ENCODE data around the gene NISCH.

Gene NISCH

DNA sequence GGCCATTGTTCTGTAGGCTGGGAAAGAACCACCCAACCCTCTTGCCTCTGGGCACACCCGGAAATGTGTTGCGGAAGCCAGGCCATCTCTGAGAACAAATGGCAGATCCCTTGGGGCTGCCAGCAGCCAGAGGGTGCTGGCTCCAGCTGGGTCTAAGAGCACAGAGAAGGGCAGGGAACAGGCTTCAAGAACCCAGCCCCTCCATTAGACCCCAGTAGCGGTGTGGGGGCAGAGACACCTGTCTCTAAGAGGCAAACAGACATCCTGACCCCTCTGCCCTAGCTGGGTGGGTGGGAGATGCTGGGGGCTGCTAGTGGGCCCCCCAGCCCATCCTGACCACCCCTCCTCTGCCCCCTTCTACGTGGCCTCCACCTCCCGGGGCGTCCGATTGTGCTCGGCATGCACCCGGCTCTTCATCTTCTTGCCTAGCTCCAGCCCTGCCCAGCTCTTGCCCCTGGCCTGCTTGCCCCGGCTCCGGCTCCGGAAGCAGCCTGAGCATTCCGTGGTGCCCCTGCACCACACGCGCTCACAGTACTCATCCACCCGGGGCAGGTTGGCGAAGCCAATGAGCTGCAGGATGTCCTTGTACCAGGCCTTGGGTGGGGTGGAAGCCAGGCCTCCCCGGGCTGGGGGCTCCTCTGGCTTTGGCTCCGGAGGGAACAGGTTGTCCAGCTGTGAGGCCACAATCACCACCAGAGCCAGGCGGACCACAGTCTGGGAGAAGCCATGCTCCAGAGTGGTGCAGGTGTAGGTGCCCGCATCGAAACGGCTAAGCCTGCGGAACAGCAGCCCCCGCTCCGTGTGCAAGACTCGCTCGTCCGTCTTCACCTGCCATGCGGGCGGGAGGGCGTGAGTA is 19.9 kb upstream of the NISCH start:
- DNase-seq (ENCODE audit: low read depth) = no peak

DNA sequence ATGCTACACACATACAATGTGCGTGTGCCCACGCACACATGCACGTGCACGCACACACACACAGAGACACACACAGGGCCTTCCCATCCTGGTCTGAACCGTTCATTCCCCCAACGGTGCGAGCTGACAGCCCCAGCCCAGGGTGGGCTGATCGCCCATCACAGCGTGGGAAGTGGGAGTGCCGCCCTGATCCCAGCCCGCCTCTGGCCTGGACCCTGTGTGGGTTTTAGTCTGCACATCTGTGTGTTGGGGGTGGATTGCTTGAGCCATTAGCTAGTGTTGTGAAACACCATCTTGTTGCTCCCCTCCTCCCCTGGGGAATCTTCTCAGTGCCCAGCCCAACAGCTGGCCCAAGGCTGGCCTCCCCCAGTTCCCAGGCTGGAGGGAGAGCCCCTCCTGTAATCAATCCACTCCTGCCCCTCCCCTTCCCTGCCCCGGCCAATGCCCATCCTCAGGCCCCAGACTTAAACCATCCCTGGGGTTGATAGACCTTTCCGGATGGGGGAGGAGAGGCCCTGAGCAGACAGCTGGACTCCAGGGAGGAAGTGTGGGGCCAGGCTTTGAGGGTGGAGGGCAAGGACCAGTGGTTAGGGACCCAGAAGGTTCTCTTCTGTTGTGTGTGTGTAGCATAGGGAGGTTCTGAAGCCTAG is 18.8 kb upstream of the NISCH start:
- no peak for DNase-seq (ENCODE audit: low read depth)

- no peak for DNase-seq (ENCODE audit: low read depth)
These were observed 17.9 kb upstream of the NISCH start for GRCh38 chr3:52437326-52438103.

DNA sequence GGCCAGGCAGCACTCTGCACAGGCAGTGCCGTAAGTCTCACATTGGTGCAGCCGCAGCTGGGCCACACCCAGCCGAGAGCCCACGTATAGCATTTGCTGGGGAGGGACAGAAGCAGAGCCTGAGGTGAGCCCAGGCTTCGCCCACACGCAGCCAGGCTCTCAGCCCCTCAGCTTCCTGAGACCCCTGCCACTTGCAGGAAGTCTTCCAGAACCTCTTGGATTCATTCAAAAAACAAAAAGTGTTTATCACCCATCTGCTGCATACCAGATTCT is 17.4 kb upstream of the NISCH start:
- no peak for DNase-seq (ENCODE audit: low read depth)

GRCh38 chr3:52438579-52439425 is 16.6 kb upstream of the NISCH start:
- DNase-seq (ENCODE audit: low read depth) = no peak

DNA sequence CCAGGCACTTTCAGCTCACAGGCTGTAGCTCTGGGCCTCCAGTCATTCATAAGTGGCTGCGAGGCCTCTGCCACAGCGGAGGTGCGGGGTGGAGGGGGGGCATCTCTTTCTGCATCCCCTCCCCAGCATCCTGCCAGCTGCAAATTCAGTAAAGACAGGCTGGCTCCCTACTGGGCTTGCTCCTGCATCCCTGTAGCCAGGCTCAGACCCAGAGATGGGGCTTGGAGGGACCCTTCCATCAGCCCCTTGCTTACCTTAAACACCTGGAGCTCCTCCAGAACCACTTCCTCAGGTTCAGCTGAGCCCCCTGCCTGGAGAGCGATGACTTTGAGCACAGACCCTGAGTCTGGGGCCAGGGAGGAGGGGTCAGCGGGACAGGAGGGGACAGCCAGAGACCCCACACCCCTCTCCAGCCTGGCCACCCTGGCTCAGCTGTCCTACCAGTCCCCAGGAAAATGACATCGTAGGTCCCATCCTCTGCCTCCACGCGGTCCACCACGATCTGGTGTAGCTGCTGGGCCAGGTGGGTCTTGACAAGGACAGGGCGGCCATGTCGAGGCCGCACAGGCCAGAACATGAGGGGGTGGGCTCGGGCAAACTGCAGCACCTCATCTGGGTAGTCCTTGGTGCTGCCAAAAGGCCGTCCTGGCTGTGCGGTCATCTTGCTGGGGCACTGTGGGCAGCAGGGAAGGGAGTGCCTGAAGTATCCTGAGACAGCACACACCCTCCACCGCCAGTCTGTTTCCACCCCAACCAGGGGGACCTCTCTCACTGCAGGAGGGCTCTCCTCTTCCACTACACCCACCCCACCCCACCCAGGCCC is 15.8 kb upstream of the NISCH start:
- DNase-seq (ENCODE audit: low read depth) = no peak

GRCh38 chr3:52440249-52440551 is 15.2 kb upstream of the NISCH start:
- DNase-seq (ENCODE audit: low read depth) = no peak

GRCh38 chr3:52440671-52441070 is 14.7 kb upstream of the NISCH start:
- DNase-seq (ENCODE audit: low read depth) = no peak

GRCh38 chr3:52441091-52441771 is 14.2 kb upstream of the NISCH start:
- DNase-seq (ENCODE audit: low read depth) = no peak

DNA sequence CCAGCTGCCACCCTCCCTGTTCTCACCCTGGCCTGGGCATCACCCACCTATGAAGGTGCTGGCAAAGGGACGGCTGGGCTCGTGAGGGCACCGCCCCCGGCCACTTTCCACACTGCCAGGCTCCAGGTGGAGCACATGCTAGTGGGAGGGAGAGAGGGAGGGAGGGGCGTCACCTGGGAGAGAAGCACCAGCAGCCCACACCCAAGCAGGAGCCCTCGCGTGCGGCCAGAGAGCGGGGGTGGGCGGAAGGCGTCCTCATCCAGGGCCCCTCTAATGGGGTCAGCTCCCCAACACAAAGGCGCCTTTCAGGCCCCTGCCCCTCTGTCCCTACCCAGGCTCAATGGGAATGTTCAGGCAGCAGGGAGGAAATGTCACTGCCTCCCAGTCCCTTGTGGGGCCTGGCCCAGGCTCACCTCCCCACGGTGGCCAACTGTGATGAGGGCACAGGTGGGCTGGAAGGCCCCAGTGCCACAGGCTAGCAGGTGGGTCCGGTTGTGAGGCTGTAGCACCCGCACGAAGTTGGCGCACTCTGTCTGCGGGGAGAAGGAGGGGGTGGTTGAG is 13.6 kb upstream of the NISCH start:
- DNase-seq (ENCODE audit: low read depth) = no peak

DNA sequence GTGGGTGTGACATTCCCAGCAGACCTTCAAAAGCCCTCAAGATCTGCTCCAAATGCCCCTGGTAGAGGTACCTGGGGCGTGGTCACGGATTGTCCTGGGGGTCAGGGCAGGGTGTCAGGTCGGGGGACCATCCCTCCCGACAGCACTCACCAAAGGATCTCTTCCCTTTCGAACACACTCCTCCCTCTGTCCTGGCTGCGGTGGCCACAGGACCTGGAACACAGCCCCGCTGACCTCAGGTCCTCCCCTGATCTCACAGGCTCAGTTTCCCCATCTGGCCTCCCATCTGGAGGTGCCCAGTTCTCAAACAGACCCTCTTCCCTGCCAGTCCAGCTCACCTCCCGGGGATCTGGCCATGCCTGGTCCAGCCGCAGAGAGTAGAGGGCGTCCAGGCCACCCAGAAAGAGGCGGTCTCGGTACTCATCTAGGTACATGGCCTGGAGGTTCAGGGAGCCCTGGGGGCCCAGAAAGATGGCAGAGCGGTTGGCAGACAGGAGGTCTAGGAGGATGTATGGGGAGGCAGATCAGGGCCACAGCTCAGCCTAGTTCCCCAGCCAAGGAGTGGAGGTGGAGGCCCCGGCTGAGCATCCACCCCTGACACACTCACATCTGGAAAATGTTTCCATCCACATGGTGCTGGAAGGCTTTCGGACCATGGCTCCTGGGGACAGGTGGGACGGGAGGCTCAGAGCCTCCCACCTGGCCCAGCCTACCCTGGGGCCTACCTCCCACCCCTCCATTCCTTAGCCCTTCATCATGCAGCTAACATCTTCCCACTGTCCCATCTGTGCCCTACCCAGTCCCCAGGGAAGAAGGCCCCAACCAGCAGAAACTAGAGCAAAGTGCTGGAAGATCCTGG is 12.8 kb upstream of the NISCH start:
- no peak for DNase-seq (ENCODE audit: low read depth)

GRCh38 chr3:52443268-52443610 is 12.2 kb upstream of the NISCH start:
- no peak for DNase-seq (ENCODE audit: low read depth)

DNA sequence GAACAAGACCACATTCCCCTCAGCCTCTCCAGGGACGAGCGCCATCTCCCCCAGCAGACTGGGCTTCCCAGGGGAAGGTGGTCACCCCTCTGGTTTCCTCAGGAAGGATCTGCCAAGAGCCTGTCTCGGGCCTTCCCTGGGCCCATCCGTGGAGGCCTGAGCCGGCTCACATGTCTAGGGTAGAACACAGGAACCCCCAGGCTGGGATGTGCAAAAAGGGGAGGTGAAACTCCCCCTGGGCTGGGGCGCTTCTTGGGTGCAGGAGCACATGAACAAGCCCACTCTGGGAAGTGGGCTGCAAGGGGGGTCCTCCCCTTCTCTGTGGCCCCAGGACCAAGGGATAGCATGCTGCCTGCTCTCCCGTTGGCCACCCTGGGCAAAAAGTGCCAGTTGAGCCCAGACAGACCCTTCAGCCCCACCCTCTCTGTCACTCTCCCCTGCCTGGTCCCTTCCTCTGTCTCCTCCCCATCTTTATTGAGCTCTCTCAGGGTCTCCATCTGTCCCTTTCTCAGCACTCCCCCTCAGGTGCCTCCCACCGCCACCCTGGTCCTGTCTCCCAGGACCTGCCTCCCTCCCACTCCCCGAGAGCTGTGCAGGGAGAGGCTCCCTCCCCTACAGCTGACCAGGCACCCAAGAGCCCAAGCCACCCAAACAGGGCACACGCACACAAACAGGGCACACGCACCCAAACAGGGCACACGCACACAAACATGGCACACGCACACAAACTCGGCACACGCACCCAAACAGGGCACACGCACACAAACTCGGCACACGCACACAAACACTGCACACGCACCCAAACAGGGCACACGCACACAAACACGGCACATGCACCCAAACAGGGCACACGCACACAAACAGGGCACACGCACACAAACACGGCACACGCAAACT is 11.4 kb upstream of the NISCH start:
- DNase-seq (ENCODE audit: low read depth) = no peak

DNA sequence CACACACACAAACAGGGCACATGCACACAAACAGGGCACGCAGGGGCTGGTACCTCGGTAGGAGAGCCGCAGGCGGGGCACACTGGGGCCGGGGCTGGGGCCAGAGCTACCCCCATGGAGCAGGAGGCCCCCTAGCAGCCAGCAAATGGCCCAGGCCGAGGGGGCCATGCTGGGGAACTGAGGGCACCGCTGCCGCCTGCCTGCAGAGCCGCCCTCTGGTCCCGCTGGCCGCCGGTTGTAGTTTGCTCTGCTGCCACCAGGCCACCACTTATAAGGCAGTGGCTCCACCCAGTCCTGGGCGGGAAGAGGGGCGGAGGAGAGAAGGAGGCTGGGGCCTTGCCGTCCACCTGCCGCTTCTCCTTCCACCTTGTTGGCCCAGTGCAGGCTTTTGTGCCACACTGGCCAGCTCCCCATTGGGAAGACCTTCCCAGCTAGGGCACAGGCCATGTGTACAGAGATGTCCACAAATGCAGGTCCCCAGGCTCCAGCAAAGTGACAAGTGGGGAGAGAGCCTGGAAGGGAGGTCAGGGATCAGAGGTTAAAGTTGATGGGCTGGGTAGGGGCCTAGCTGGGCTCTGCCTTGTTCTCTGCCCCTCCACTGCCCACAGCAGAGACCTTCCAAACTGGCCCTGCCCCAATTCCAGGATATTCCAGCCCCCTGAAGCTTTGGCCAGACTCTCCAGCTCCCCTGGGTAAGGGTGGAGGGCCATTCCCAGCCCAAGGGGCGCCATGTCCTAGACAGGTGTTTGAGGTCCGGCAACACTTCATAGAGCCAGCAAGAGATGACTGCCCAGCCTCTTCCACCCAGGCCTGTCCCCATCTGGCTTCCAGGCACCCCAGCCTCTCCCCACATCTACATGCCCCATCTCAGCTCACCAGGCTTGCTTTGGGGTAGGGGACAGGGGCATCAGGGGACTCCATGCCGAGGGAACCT is 10.3 kb upstream of the NISCH start, which contains the start of gene SEMA3G:
Gene SEMA3G (minus strand): TSS at position 244 of the 934 bp plus-strand sequence. CDS start 76 bp downstream, at position 168.
- peak; percentile 50 for DNase-seq (ENCODE audit: low read depth)

DNA sequence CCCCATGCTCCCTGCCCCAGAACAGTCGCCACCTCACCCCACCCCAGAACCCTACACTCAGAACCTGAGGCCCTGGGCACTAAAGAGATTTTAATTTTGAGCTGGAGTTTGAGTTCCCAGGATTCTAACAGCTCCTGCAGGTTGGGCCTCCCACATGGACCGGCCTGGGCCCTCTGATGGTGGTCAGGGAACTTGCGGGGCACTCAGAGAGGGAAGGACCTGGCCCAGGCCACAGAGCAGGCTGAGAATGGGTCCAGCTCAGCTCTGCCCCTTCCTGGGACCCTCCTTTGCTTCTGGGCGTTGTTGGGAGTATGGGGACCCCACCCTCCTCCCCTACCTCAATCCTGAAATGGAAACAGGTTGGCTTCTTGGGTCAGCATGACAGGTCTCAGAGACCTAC is 9.4 kb upstream of the NISCH start:
- no peak for DNase-seq (ENCODE audit: low read depth)

GRCh38 chr3:52446631-52447511 is 8.5 kb upstream of the NISCH start:
- DNase-seq (ENCODE audit: low read depth) = peak; percentile 49

Measured in activated T-helper 1 cell treated with Interleukin-2 at 50 U/mL for 16 hours (primary cell).